SK-N-SH (cell line): ENCODE measurements around the gene C16orf78. TPM values are rescaled to one million over a fixed set of nuclear protein-coding genes. Genes with fewer than 3 reads are reported as not detected.

ENCODE experiments used
- CTCF ChIA-PET: fragments of 300-600, 350-600 bp; formaldehyde crosslinking; extraction: SDS; loops from one replicate; lab custom pipeline; 2021; lab: Yijun Ruan, JAX
- POLR2A ChIA-PET: fragments of 350-600 bp; sonication (Branson Sonifier 250); formaldehyde crosslinking; extraction: SDS; loops from one replicate; lab custom pipeline; 2020; ENCODE audit warnings: antibody characterized with exemption, inconsistent platforms; lab: Yijun Ruan, JAX
- DNase-seq: peaks from one replicate; pipeline ENCODE4 v3.0.0; 2012
- H2AFZ ChIP-seq: fragments of 200-600 bp; sonication (generic); 2 replicates; pipeline ENCODE4 v1.8.1; 2016; ENCODE audit warnings: antibody characterized with exemption, mild to moderate bottlenecking, low read depth
- H3F3A ChIP-seq: fragments of 200-600 bp; sonication (generic); replicated peaks from 2 replicates; pipeline ENCODE3; 2016; ENCODE audit warnings: antibody characterized with exemption, mild to moderate bottlenecking; ENCODE audit not compliant: insufficient read depth
- H3K27ac ChIP-seq, 2 experiments: fragments of 200-500 bp in 1 of 2; fragments of 200-600 bp in 1 of 2; sonication (Bioruptor generic) in 1 of 2; sonication (generic), shearing (Covaris generic) in 1 of 2; 2 replicates each; pipeline versions ENCODE4 v1.5.1 to v1.6.1; 2014 to 2016; ENCODE audit warnings: low read depth in 2 of 2, inconsistent platforms in 1 of 2, low read length in 1 of 2, mild to moderate bottlenecking in 1 of 2, mixed read lengths in 1 of 2
- H3K27me3 ChIP-seq: fragments of 200-600 bp; sonication (generic), shearing (Covaris generic); 2 replicates; pipeline ENCODE4 v1.6.1; 2016; ENCODE audit warnings: mixed run types; ENCODE audit not compliant: insufficient read depth
- H3K36me3 ChIP-seq, 2 experiments: fragments of 200-500 bp in 1 of 2; fragments of 200-600 bp in 1 of 2; sonication (Bioruptor generic) in 1 of 2; sonication (generic) in 1 of 2; replicated peaks in 1 of 2; 2 replicates each; pipeline versions ENCODE3 to v1.5.1; 2014 to 2016; ENCODE audit warnings: low read length in 1 of 2, mild to moderate bottlenecking in 1 of 2; ENCODE audit not compliant: insufficient read depth in 2 of 2, control insufficient read depth in 1 of 2
- H3K4me1 ChIP-seq, 2 experiments: fragments of 200-500 bp in 1 of 2; fragments of 200-600 bp in 1 of 2; sonication (Bioruptor generic) in 1 of 2; sonication (generic), shearing (Covaris generic) in 1 of 2; 2 replicates each; pipeline versions ENCODE4 v1.5.1 to v1.6.1; 2014 to 2016; ENCODE audit warnings: low read depth in 1 of 2, low read length in 1 of 2, mixed run types in 1 of 2; ENCODE audit not compliant: insufficient read depth in 2 of 2, control insufficient read depth in 1 of 2
- H3K4me2 ChIP-seq: fragments of 200-600 bp; sonication (generic), shearing (Covaris generic); 2 replicates; pipeline ENCODE4 v1.6.1; 2017; ENCODE audit warnings: mixed run types
- H3K4me3 ChIP-seq, 2 experiments: fragments of 200-500 bp in 1 of 2; fragments of 200-600 bp in 1 of 2; sonication (Bioruptor generic) in 1 of 2; sonication (generic), shearing (Covaris generic) in 1 of 2; 2 replicates each; pipeline versions ENCODE4 v1.5.1 to v1.8.1; 2014 to 2016; ENCODE audit warnings: low read depth in 2 of 2, inconsistent platforms in 1 of 2, low read length in 1 of 2, mild to moderate bottlenecking in 1 of 2, mixed read lengths in 1 of 2, moderate library complexity in 1 of 2
- H3K79me2 ChIP-seq: fragments of 200-600 bp; sonication (generic); 2 replicates; pipeline ENCODE4 v1.8.1; 2017; ENCODE audit warnings: mild to moderate bottlenecking; ENCODE audit not compliant: insufficient read depth
- H3K9ac ChIP-seq: fragments of 200-600 bp; sonication (generic); 2 replicates; pipeline ENCODE4 v1.6.1; 2017; ENCODE audit warnings: mixed run types
- H3K9me2 ChIP-seq: fragments of 200-600 bp; sonication (generic); 2 replicates; pipeline ENCODE4 v1.6.1; 2017; ENCODE audit warnings: mixed run types
- H3K9me3 ChIP-seq: fragments of 200-600 bp; sonication (generic); 2 replicates; pipeline ENCODE4 v1.6.1; 2017; ENCODE audit warnings: mixed run types, mild to moderate bottlenecking, moderate library complexity
- H4K20me1 ChIP-seq: fragments of 200-600 bp; sonication (generic); 2 replicates; pipeline ENCODE4 v1.6.1; 2017; ENCODE audit warnings: mild to moderate bottlenecking, mixed run types; ENCODE audit not compliant: insufficient read depth
- CTCF ChIP-seq: fragments of 200-600 bp; sonication (generic); IDR thresholded peaks from 2 replicates; pipeline ENCODE4 v1.6.1; 2017; ENCODE audit warnings: antibody characterized with exemption, mild to moderate bottlenecking, moderate library complexity
- EZH2phosphoT487 ChIP-seq: fragments of 200-600 bp; sonication (generic); IDR thresholded peaks from 2 replicates; pipeline ENCODE4 v1.6.1; 2017; ENCODE audit warnings: low read depth, mixed run types, mild to moderate bottlenecking, antibody characterized with exemption, moderate library complexity, borderline replicate concordance
- FOSL2 ChIP-seq: IDR thresholded peaks from 2 replicates; pipeline ENCODE4 v1.4.0; 2012; ENCODE audit warnings: low read depth, mild to moderate bottlenecking, moderate library complexity, borderline replicate concordance
- FOXJ3 ChIP-seq: sonication (generic); formaldehyde crosslinking; IDR thresholded peaks from 2 replicates; pipeline ENCODE4 v1.5.1; 2020; ENCODE audit warnings: mild to moderate bottlenecking, missing genetic modification reagents
- FOXM1 ChIP-seq: IDR thresholded peaks from 2 replicates; pipeline ENCODE4 v1.4.0; 2012; ENCODE audit warnings: low read depth, mild to moderate bottlenecking
- GATA2 ChIP-seq: sonication (generic); formaldehyde crosslinking; IDR thresholded peaks from 2 replicates; pipeline ENCODE4 v1.5.0; 2020; ENCODE audit warnings: mild to moderate bottlenecking, missing genetic modification reagents
- JUND ChIP-seq: IDR thresholded peaks from 2 replicates; pipeline ENCODE4 v1.4.0; 2012
- NFIC ChIP-seq: IDR thresholded peaks from 2 replicates; pipeline ENCODE4 v1.4.0; 2012; ENCODE audit warnings: borderline replicate concordance
- NRF1 ChIP-seq: IDR thresholded peaks from 2 replicates; pipeline ENCODE4 v1.6.1; 2012; ENCODE audit warnings: low read depth, mild to moderate bottlenecking, low read length
- POLR2AphosphoS5 ChIP-seq: IDR thresholded peaks from 2 replicates; pipeline ENCODE4 v1.6.1; 2012; ENCODE audit warnings: low read depth, low read length
- RAD21 ChIP-seq: IDR thresholded peaks from 2 replicates; pipeline ENCODE4 v1.6.1; 2012; ENCODE audit warnings: mild to moderate bottlenecking, low read length
- RCOR1 ChIP-seq: fragments of 150-350 bp; IDR thresholded peaks from 2 replicates; pipeline ENCODE4 v1.6.1; 2017; ENCODE audit warnings: antibody characterized with exemption, low read length
- RFX5 ChIP-seq: IDR thresholded peaks from 2 replicates; pipeline ENCODE4 v1.6.1; 2012; ENCODE audit warnings: mild to moderate bottlenecking, improper control_type of control experiment, low read length
- RXRA ChIP-seq: IDR thresholded peaks from 2 replicates; pipeline ENCODE4 v1.4.0; 2012; ENCODE audit warnings: low read depth, mild to moderate bottlenecking, borderline replicate concordance
- SIN3A ChIP-seq: IDR thresholded peaks from 2 replicates; pipeline ENCODE4 v1.6.1; 2012; ENCODE audit warnings: low read depth, mild to moderate bottlenecking, low read length, moderate library complexity, borderline replicate concordance
- SMC3 ChIP-seq: IDR thresholded peaks from 2 replicates; pipeline ENCODE4 v1.6.1; 2012; ENCODE audit warnings: low read depth, low read length, improper control_type of control experiment
- YY1 ChIP-seq: IDR thresholded peaks from 2 replicates; pipeline ENCODE4 v1.4.0; 2012; ENCODE audit warnings: low read depth, mild to moderate bottlenecking
- WGBS: methylation state at CpG from one replicate; pipeline ENCODE4 v1.1.6; 2017; ENCODE audit warnings: low lambda C conversion rate; 5-methylcytosine and 5-hydroxymethylcytosine counted together
- polyA plus RNA-seq, 3 experiments: library from polyadenylated mRNA; depleted of rRNA; stranded (reverse); fragments of >200 nt; gene quantifications; 2 replicates each; pipeline ENCODE4 v1.2.3, GENCODE V29; 2012
- TF ChIP-seq, protein P1 (sequence below): fragments of 150-350 bp; IDR thresholded peaks from 2 replicates; pipeline ENCODE4 v1.6.1; 2016; ENCODE audit warnings: mild to moderate bottlenecking, low read depth, low read length

C16orf78 gene
- polyA plus RNA-seq, 1 of the 3 experiments (the other 2 are of a cell fraction): not detected

DNA sequence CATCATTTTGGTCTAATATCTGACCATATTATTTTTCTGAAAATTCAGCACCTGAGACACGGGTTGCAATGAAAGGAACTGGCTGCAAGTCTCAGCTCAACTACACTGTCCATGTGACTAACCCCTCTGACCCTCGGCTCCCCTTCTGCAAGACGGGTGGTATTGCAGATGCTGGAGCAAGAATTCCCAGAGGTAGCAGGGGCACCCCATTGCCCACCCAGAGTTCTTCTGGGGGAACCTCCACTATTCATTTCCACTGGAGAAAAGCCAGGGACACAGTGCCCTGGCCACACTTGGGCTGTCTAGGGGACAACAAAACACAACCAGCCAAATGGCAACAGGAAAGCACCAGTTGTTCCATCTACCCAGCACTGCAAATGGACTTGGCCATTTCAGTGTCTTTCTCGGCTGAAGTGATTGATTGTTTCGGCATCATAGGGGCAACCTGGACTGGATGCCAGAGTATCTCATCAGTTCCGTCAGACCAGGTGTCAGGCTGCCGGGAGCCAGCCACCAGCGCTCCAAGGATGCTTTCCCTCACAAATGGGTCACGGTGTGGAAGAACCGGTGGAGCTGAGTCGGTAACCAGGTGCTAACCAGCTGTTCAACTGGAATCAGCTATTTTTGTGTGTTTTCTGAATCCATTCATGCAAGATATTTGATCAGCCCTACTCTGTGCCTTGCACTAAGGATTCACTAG, 58.1 kb downstream of the C16orf78 start:
- Histone ChIP-seq H2AFZ (no peak overlapping the region), H4K20me1 (no peaks in the 10 kb centered on the region), H3K9ac (no peak overlapping the region), H3F3A (no peaks in the 10 kb centered on the region), H3K27me3 (no peaks in the 10 kb centered on the region), H3K4me3 (no peak overlapping the region), H3K27ac (no peak overlapping the region), H3K4me2 (no peak overlapping the region), H3K36me3 (no peaks in the 10 kb centered on the region), H3K9me2 (no peaks in the 10 kb centered on the region), H3K4me1 (no peaks in the 10 kb centered on the region; a peak in 1 of 4 replicates), H3K79me2 (no peaks in the 10 kb centered on the region)
- POLR2A ChIA-PET: no interaction called here
- DNase-seq: no peak
- CTCF ChIA-PET: interaction anchor here (1.2 to 6.8 kb wide), 3 partner anchors 24 to 490 kb away, joined by 3 to 27 read pairs (median 5); no protein-coding TSS in a partner anchor
- TF ChIP-seq RFX5: no peak
- TF ChIP-seq FOXJ3 (CRISPR knock-in tag): no peak
- TF ChIP-seq FOXM1: no peak
- no peak for TF ChIP-seq CTCF
- TF ChIP-seq, protein P1, sequence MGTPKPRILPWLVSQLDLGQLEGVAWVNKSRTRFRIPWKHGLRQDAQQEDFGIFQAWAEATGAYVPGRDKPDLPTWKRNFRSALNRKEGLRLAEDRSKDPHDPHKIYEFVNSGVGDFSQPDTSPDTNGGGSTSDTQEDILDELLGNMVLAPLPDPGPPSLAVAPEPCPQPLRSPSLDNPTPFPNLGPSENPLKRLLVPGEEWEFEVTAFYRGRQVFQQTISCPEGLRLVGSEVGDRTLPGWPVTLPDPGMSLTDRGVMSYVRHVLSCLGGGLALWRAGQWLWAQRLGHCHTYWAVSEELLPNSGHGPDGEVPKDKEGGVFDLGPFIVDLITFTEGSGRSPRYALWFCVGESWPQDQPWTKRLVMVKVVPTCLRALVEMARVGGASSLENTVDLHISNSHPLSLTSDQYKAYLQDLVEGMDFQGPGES: no peak
- no peak for TF ChIP-seq SIN3A
- TF ChIP-seq GATA2: no peak
- no peak for TF ChIP-seq POLR2AphosphoS5
- TF ChIP-seq YY1: no peak
- TF ChIP-seq SMC3: no peak
- TF ChIP-seq RAD21: no peak
- TF ChIP-seq EZH2phosphoT487: no peak
- TF ChIP-seq RXRA: no peak
- no peak for TF ChIP-seq RCOR1
- no peak for TF ChIP-seq NFIC
- no peak for TF ChIP-seq JUND
- TF ChIP-seq, all 33 proteins: peak for 0
- no peaks in the 10 kb centered on the region for H3K9me3 ChIP-seq
- WGBS: 58% methylated on average over 6 of the region's 11 CpGs

GRCh38 chr16:49434733-49435132, 61.1 kb downstream of the C16orf78 start:
- H3K27ac ChIP-seq: no peak overlapping the region
- H3K9me3 ChIP-seq: no peaks in the 10 kb centered on the region
- no peaks in the 10 kb centered on the region for H4K20me1 ChIP-seq
- no peak for TF ChIP-seq JUND
- no peak for TF ChIP-seq FOSL2
- TF ChIP-seq NRF1: no peak
- no peak for TF ChIP-seq EZH2phosphoT487
- no peak for TF ChIP-seq CTCF
- TF ChIP-seq RXRA: no peak
- no peak for DNase-seq
- no peaks in the 10 kb centered on the region; a peak in 1 of 4 replicates for H3K4me1 ChIP-seq
- H3K9me2 ChIP-seq: no peaks in the 10 kb centered on the region
- no peak overlapping the region for H3K4me3 ChIP-seq
- no peaks in the 10 kb centered on the region for H3K36me3 ChIP-seq
- ChIA-PET CTCF (no interaction called here), POLR2A (no interaction called here)
- no peaks in the 10 kb centered on the region for H3F3A ChIP-seq
- H3K79me2 ChIP-seq: no peaks in the 10 kb centered on the region
- no peak overlapping the region for H3K4me2 ChIP-seq
- H3K9ac ChIP-seq: no peak overlapping the region
- 43% methylated on average over 6 of the region's 6 CpGs for WGBS
- H2AFZ ChIP-seq: no peak overlapping the region
- no peaks in the 10 kb centered on the region for H3K27me3 ChIP-seq
